Measurements from ENCODE around the gene SLC35G6. TPM values are rescaled to one million over a fixed set of nuclear protein-coding genes. Genes with fewer than 3 reads are reported as not detected.

The SLC35G6 gene
- polyA plus RNA-seq, 4 donors = 0.16 to 0.22 (median 0.21) TPM; not detected in 1

Other genes starting within 250 kb of the SLC35G6 start
- gene DVL2, start 246.9 kb upstream of the SLC35G6 start, polyA plus RNA-seq (ENCODE audit: insufficient read length in 4 of 4) = 10 to 100 TPM; 49.9 to 65.1 (median 50.9) TPM
- gene PHF23, start 242.0 kb upstream of the SLC35G6 start, polyA plus RNA-seq (ENCODE audit: insufficient read length in 4 of 4) = 10 to 100 TPM; 57.4 to 66.4 (median 60.9) TPM
- gene GABARAP, start 239.0 kb upstream of the SLC35G6 start, polyA plus RNA-seq (ENCODE audit: insufficient read length in 4 of 4) = 100 to 1,000 TPM; 389 to 496 (median 451) TPM
- gene CTDNEP1, start 229.7 kb upstream of the SLC35G6 start, polyA plus RNA-seq (ENCODE audit: insufficient read length in 4 of 4) = 100 to 1,000 TPM; 147 to 167 (median 159) TPM
- 10 to 100 TPM; 40.3 to 55.8 (median 50.5) TPM for gene ELP5, start 229.2 kb upstream of the SLC35G6 start, polyA plus RNA-seq (ENCODE audit: insufficient read length in 4 of 4)
- 10 to 100 TPM; 45.0 to 66.0 (median 51.8) TPM for gene CLDN7, start 219.0 kb upstream of the SLC35G6 start, polyA plus RNA-seq (ENCODE audit: insufficient read length in 4 of 4)
- gene SLC2A4, start 199.7 kb upstream of the SLC35G6 start, polyA plus RNA-seq (ENCODE audit: insufficient read length in 4 of 4) = 1 to 10 TPM; 1.8 to 2.9 (median 2.5) TPM
- gene YBX2, start 186.8 kb upstream of the SLC35G6 start, polyA plus RNA-seq (ENCODE audit: insufficient read length in 4 of 4) = 1 to 10 TPM; 2.9 to 4.2 (median 3.4) TPM
- gene EIF5A, start 173.8 kb upstream of the SLC35G6 start, polyA plus RNA-seq (ENCODE audit: insufficient read length in 4 of 4) = 100 to 1,000 TPM; 297 to 355 (median 333) TPM
- 100 to 1,000 TPM in 2 of 4 donors, 10 to 100 TPM in 2; 86.3 to 106 (median 99.6) TPM for gene GPS2, start 166.1 kb upstream of the SLC35G6 start, polyA plus RNA-seq (ENCODE audit: insufficient read length in 4 of 4)
- 10 to 100 TPM; 28.3 to 33.3 (median 30.7) TPM for gene NEURL4, start 152.1 kb upstream of the SLC35G6 start, polyA plus RNA-seq (ENCODE audit: insufficient read length in 4 of 4)
- gene ACAP1, start 144.9 kb upstream of the SLC35G6 start, polyA plus RNA-seq (ENCODE audit: insufficient read length in 4 of 4) = 1 to 10 TPM; 5.7 to 9.1 (median 6.0) TPM
- gene KCTD11, start 129.3 kb upstream of the SLC35G6 start, polyA plus RNA-seq (ENCODE audit: insufficient read length in 4 of 4) = 10 to 100 TPM; 12.4 to 13.6 (median 12.9) TPM
- not detected for gene TMEM95, start 126.3 kb upstream of the SLC35G6 start, polyA plus RNA-seq (ENCODE audit: insufficient read length in 4 of 4)
- gene TNK1, start 100.4 kb upstream of the SLC35G6 start, polyA plus RNA-seq (ENCODE audit: insufficient read length in 4 of 4) = 1 to 10 TPM; 3.2 to 7.2 (median 4.5) TPM
- gene PLSCR3, start 86.9 kb upstream of the SLC35G6 start, polyA plus RNA-seq (ENCODE audit: insufficient read length in 4 of 4) = 10 to 100 TPM; 30.5 to 46.3 (median 38.1) TPM
- gene TMEM256, start 77.3 kb upstream of the SLC35G6 start, polyA plus RNA-seq (ENCODE audit: insufficient read length in 4 of 4) = 100 to 1,000 TPM in 1 of 4 donors, 10 to 100 TPM in 3; 78.9 to 105 (median 86.2) TPM
- gene NLGN2, start 73.6 kb upstream of the SLC35G6 start, polyA plus RNA-seq (ENCODE audit: insufficient read length in 4 of 4) = 10 to 100 TPM; 22.8 to 32.6 (median 24.9) TPM
- under 1 TPM in 1 of 4 donors, not detected in 3; 0.09 TPM for gene SPEM1, start 61.1 kb upstream of the SLC35G6 start, polyA plus RNA-seq (ENCODE audit: insufficient read length in 4 of 4)
- gene SPEM2, start 55.8 kb upstream of the SLC35G6 start, polyA plus RNA-seq (ENCODE audit: insufficient read length in 4 of 4) = under 1 TPM in 2 of 4 donors, not detected in 2; 0.12 TPM
- gene SPEM3, start 52.6 kb upstream of the SLC35G6 start, polyA plus RNA-seq (ENCODE audit: insufficient read length in 4 of 4) = not detected
- 1 to 10 TPM; 3.6 to 5.6 (median 4.3) TPM for gene TMEM102, start 46.0 kb upstream of the SLC35G6 start, polyA plus RNA-seq (ENCODE audit: insufficient read length in 4 of 4)
- 1 to 10 TPM; 6.0 to 8.6 (median 7.8) TPM for gene FGF11, start 41.9 kb upstream of the SLC35G6 start, polyA plus RNA-seq (ENCODE audit: insufficient read length in 4 of 4)
- 10 to 100 TPM; 10.1 to 11.7 (median 11.3) TPM for gene CHRNB1, start 36.4 kb upstream of the SLC35G6 start, polyA plus RNA-seq (ENCODE audit: insufficient read length in 4 of 4)
- gene ZBTB4, start 1.8 kb upstream of the SLC35G6 start, polyA plus RNA-seq (ENCODE audit: insufficient read length in 4 of 4) = 10 to 100 TPM; 38.6 to 47.4 (median 44.3) TPM
- 100 to 1,000 TPM; 117 to 158 (median 121) TPM for gene POLR2A, start 2.9 kb downstream of the SLC35G6 start, polyA plus RNA-seq (ENCODE audit: insufficient read length in 4 of 4)
- gene TNFSF12, start 67.6 kb downstream of the SLC35G6 start, polyA plus RNA-seq (ENCODE audit: insufficient read length in 4 of 4) = 10 to 100 TPM; 25.3 to 32.5 (median 29.0) TPM
- gene TNFSF13, start 77.3 kb downstream of the SLC35G6 start, polyA plus RNA-seq (ENCODE audit: insufficient read length in 4 of 4) = 10 to 100 TPM; 13.2 to 17.8 (median 14.3) TPM
- 10 to 100 TPM; 68.1 to 81.1 (median 78.1) TPM for gene SENP3, start 80.5 kb downstream of the SLC35G6 start, polyA plus RNA-seq (ENCODE audit: insufficient read length in 4 of 4)
- gene CD68, start 98.2 kb downstream of the SLC35G6 start, polyA plus RNA-seq (ENCODE audit: insufficient read length in 4 of 4) = 10 to 100 TPM; 43.0 to 78.7 (median 53.9) TPM
- gene MPDU1, start 102.4 kb downstream of the SLC35G6 start, polyA plus RNA-seq (ENCODE audit: insufficient read length in 4 of 4) = 100 to 1,000 TPM; 110 to 122 (median 119) TPM
- 1 to 10 TPM; 3.3 to 4.3 (median 4.0) TPM for gene SOX15, start 108.6 kb downstream of the SLC35G6 start, polyA plus RNA-seq (ENCODE audit: insufficient read length in 4 of 4)
- 10 to 100 TPM; 46.5 to 54.2 (median 46.9) TPM for gene FXR2, start 133.5 kb downstream of the SLC35G6 start, polyA plus RNA-seq (ENCODE audit: insufficient read length in 4 of 4)
- 100 to 1,000 TPM; 124 to 145 (median 139) TPM for gene SAT2, start 146.4 kb downstream of the SLC35G6 start, polyA plus RNA-seq (ENCODE audit: insufficient read length in 4 of 4)
- 1 to 10 TPM; 3.5 to 5.7 (median 4.0) TPM for gene SHBG, start 148.7 kb downstream of the SLC35G6 start, polyA plus RNA-seq (ENCODE audit: insufficient read length in 4 of 4)
- 10 to 100 TPM; 18.6 to 26.1 (median 21.2) TPM for gene ATP1B2, start 169.5 kb downstream of the SLC35G6 start, polyA plus RNA-seq (ENCODE audit: insufficient read length in 4 of 4)
- 10 to 100 TPM; 69.4 to 74.4 (median 70.7) TPM for gene TP53, start 206.0 kb downstream of the SLC35G6 start, polyA plus RNA-seq (ENCODE audit: insufficient read length in 4 of 4)
- 10 to 100 TPM; 12.7 to 16.3 (median 14.2) TPM for gene WRAP53, start 207.0 kb downstream of the SLC35G6 start, polyA plus RNA-seq (ENCODE audit: insufficient read length in 4 of 4)
- 10 to 100 TPM; 19.0 to 29.4 (median 23.6) TPM for gene EFNB3, start 223.8 kb downstream of the SLC35G6 start, polyA plus RNA-seq (ENCODE audit: insufficient read length in 4 of 4)
- gene DNAH2, start 236.3 kb downstream of the SLC35G6 start, polyA plus RNA-seq (ENCODE audit: insufficient read length in 4 of 4) = under 1 TPM; 0.28 to 0.45 (median 0.37) TPM

Data from right renal pelvis (tissue), 4 donors.